ENCODE results near the gene ARL5B. TPM values are rescaled to one million over a fixed set of nuclear protein-coding genes. Genes with fewer than 3 reads are reported as not detected.

Gene ARL5B
- total RNA-seq, 1 donor from 2014 or later, result 22.9 TPM

DNA sequence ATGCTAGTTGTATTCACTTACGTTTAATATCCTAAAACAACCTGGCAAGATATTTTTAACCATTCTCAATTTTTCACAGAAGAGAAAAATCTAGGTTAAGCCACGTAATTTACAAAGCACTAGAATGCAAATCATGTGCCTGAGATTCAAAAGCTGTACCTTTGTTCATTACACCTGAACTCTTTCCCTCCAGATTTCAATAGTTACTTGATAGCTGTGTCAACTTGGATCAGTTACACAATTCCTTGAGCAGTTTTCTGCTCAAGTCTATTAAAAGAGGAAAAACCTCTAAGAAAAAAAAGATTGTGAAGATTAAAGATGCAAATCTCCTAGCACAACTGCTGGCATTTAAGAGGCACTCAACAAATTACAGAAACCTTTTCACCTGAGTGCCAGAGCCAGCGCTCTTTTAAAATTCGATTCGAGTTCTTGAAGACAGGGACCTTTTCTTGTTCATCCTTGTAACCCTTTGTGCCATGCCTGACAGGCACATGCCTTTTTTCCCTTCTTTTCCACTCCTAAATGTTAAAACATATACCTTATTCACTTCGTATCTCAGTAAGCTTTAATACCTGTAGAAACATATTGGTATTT is 8.7 kb upstream of the ARL5B start:
- Mint-ChIP-seq H3K4me1 (ENCODE audit: unreplicated experiment) (peaks cover 6% of the 10 kb centered on the region), H3K9me3 (ENCODE audit: unreplicated experiment) (no peaks in the 10 kb centered on the region), H3K27me3 (ENCODE audit: unreplicated experiment) (no peaks in the 10 kb centered on the region), H3K4me3 (ENCODE audit: unreplicated experiment) (peak overlapping the region; percentile 96), H3K27ac (ENCODE audit: unreplicated experiment) (peak overlapping the region; percentile 67), H3K36me3 (ENCODE audit: low read depth, unreplicated experiment) (no peaks in the 10 kb centered on the region)
- TF ChIP-seq, protein P1, sequence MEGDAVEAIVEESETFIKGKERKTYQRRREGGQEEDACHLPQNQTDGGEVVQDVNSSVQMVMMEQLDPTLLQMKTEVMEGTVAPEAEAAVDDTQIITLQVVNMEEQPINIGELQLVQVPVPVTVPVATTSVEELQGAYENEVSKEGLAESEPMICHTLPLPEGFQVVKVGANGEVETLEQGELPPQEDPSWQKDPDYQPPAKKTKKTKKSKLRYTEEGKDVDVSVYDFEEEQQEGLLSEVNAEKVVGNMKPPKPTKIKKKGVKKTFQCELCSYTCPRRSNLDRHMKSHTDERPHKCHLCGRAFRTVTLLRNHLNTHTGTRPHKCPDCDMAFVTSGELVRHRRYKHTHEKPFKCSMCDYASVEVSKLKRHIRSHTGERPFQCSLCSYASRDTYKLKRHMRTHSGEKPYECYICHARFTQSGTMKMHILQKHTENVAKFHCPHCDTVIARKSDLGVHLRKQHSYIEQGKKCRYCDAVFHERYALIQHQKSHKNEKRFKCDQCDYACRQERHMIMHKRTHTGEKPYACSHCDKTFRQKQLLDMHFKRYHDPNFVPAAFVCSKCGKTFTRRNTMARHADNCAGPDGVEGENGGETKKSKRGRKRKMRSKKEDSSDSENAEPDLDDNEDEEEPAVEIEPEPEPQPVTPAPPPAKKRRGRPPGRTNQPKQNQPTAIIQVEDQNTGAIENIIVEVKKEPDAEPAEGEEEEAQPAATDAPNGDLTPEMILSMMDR (IDR thresholded peaks at IDR 0.05; ENCODE audit: unreplicated experiment), result no peak
- no peak for DNase-seq (ENCODE audit: low spot score)

GRCh38 chr10:18651324-18652007 is 7.8 kb upstream of the ARL5B start, which contains the start of gene NSUN6:
Gene NSUN6 (minus strand): TSS chr10:18651587. CDS start chr10:18651203, 384 bp downstream.
- Mint-ChIP-seq H3K27me3 (ENCODE audit: unreplicated experiment) (no peaks in the 10 kb centered on the region), H3K4me3 (ENCODE audit: unreplicated experiment) (peak within 1 kb of the TSS; percentile 96), H3K27ac (ENCODE audit: unreplicated experiment) (peak within 1 kb of the TSS; percentile 67), H3K4me1 (ENCODE audit: unreplicated experiment) (peaks cover 6% of the 10 kb centered on the region), H3K36me3 (ENCODE audit: low read depth, unreplicated experiment) (no peaks in the 10 kb centered on the region), H3K9me3 (ENCODE audit: unreplicated experiment) (no peaks in the 10 kb centered on the region)
- TF ChIP-seq, protein P1 (IDR thresholded peaks at IDR 0.05; ENCODE audit: unreplicated experiment), result no peak
- peak; percentile 64 for DNase-seq (ENCODE audit: low spot score)

DNA sequence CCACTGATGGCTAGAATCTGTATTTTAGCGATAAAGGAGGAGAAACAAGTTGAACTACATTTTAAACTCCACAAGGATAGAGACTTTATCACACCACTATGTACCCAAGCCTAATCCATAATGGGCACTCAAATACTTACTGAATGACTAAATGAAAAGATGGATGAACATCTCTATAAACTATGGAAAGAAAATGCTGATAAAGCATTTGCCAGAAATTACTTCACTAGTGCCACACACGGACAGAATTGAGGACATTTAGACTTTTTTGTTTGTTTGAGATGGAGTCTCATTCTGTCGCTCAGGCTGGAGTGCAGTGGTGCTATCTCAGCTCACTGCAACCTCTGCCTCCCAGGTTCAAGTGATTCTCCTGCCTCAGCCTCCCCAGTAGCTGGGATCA is 6.1 kb upstream of the ARL5B start:
- H3K9me3 Mint-ChIP-seq (ENCODE audit: unreplicated experiment), result no peaks in the 10 kb centered on the region
- no peak overlapping the region for H3K4me3 Mint-ChIP-seq (ENCODE audit: unreplicated experiment)
- peaks cover 6% of the 10 kb centered on the region for H3K4me1 Mint-ChIP-seq (ENCODE audit: unreplicated experiment)
- no peak overlapping the region for H3K27ac Mint-ChIP-seq (ENCODE audit: unreplicated experiment)
- no peaks in the 10 kb centered on the region for H3K27me3 Mint-ChIP-seq (ENCODE audit: unreplicated experiment)
- TF ChIP-seq, protein P1 (IDR thresholded peaks at IDR 0.05; ENCODE audit: unreplicated experiment), result no peak
- no peaks in the 10 kb centered on the region for H3K36me3 Mint-ChIP-seq (ENCODE audit: low read depth, unreplicated experiment)
- DNase-seq (ENCODE audit: low spot score), result no peak

DNA sequence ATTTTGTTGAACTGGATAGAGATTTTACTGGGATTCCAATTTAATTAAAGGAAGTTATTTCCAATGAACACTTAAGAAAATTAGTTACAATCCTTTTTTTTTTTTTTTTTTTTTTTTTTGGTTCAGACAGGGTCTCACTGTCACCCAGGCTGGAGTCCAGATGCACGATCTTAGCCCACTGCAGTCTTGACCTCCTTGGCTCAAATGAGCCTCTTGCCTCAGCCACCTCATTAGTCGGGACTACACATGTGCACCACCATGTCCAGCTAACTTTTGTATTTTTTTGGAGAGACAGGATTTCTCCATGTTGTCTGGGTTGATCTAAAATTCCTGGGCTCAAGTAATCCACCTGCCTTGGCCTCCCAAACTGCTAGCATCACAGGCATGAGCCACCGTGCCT is 2.5 kb upstream of the ARL5B start:
- no peak overlapping the region for H3K4me3 Mint-ChIP-seq (ENCODE audit: unreplicated experiment)
- TF ChIP-seq, protein P1 (IDR thresholded peaks at IDR 0.05; ENCODE audit: unreplicated experiment), result no peak
- peaks cover 3% of the 10 kb centered on the region for H3K36me3 Mint-ChIP-seq (ENCODE audit: low read depth, unreplicated experiment)
- peaks cover 23% of the 10 kb centered on the region for H3K4me1 Mint-ChIP-seq (ENCODE audit: unreplicated experiment)
- DNase-seq (ENCODE audit: low spot score), result no peak
- peaks cover 5% of the 10 kb centered on the region for H3K27me3 Mint-ChIP-seq (ENCODE audit: unreplicated experiment)
- H3K9me3 Mint-ChIP-seq (ENCODE audit: unreplicated experiment), result no peaks in the 10 kb centered on the region
- H3K27ac Mint-ChIP-seq (ENCODE audit: unreplicated experiment), result no peak overlapping the region
